GM12892 (cell line): ENCODE measurements around the gene ARHGEF4.

ENCODE experiments used
- POLR2A ChIP-seq: IDR thresholded peaks from 2 replicates; pipeline ENCODE4 v1.6.1; 2011; ENCODE audit warnings: low read depth, low read length, control low read depth
- POLR2AphosphoS5 ChIP-seq: IDR thresholded peaks from 2 replicates; pipeline ENCODE4 v1.6.1; 2011; ENCODE audit warnings: low read depth, low read length, control low read depth
- TAF1 ChIP-seq: IDR thresholded peaks from 2 replicates; pipeline ENCODE4 v1.6.1; 2011; ENCODE audit warnings: low read depth, mild to moderate bottlenecking, control low read depth, low read length, borderline replicate concordance

GRCh38 chr2:130972410-130972809 lies 135.7 kb downstream of the ARHGEF4 start:
- TF ChIP-seq POLR2AphosphoS5 (no peak), TAF1 (no peak), POLR2A (no peak)
